ENCODE results near the gene JOSD1.
"Not testable (repeated sequence)": the region's sequence is repeated elsewhere in the genome, so short reads cannot be mapped to it uniquely, and the experiment has no call there.

JOSD1 gene

GRCh38 chr22:38681582-38682335 lies 19.0 kb downstream of the JOSD1 start, which contains the start of gene TOMM22:
TSS of gene TOMM22 (plus strand) at chr22:38681957. CDS start at chr22:38681979, 22 bp downstream.
- Mint-ChIP-seq H3K4me3 (peak within 1 kb of the TSS; percentile 92 to 94), H3K36me3 (ENCODE audit: insufficient read depth) (peaks cover 42% of the 10 kb centered on the region), H3K27me3 (no peaks in the 10 kb centered on the region), H3K9me3 (no peaks in the 10 kb centered on the region), H3K27ac (peak within 1 kb of the TSS; percentile 95 to 98), H3K4me1 (ENCODE audit: low read depth in 2 of 2) (peaks cover 13 to 16% of the 10 kb centered on the region in 2 donors)
- DNase-seq (peak; percentile 73 to 79 (median 77)), ATAC-seq (replicated peaks) (peak; percentile 97)

- no peaks in the 10 kb centered on the region for H3K27me3 Mint-ChIP-seq
- no peaks in the 10 kb centered on the region for H3K4me1 Mint-ChIP-seq (ENCODE audit: low read depth in 2 of 2)
- no peak overlapping the region for H3K4me3 Mint-ChIP-seq
- no peaks in the 10 kb centered on the region for H3K9me3 Mint-ChIP-seq
- H3K27ac Mint-ChIP-seq = no peak overlapping the region
- peaks cover 10% of the 10 kb centered on the region for H3K36me3 Mint-ChIP-seq (ENCODE audit: insufficient read depth)
- ATAC-seq (replicated peaks) (no peak), DNase-seq (no peak)
Measured at GRCh38 chr22:38675833-38676232, 24.9 kb downstream of the JOSD1 start.

- DNase-seq (no peak), ATAC-seq (replicated peaks) (no peak)
- H3K4me3 Mint-ChIP-seq = no peak overlapping the region
- H3K9me3 Mint-ChIP-seq = no peaks in the 10 kb centered on the region
- H3K36me3 Mint-ChIP-seq (ENCODE audit: insufficient read depth) = peaks cover 10% of the 10 kb centered on the region
- H3K27me3 Mint-ChIP-seq = no peaks in the 10 kb centered on the region
- H3K27ac Mint-ChIP-seq = no peak overlapping the region
- no peaks in the 10 kb centered on the region for H3K4me1 Mint-ChIP-seq (ENCODE audit: low read depth in 2 of 2)
Measured at GRCh38 chr22:38674888-38675287, 25.9 kb downstream of the JOSD1 start.

- Mint-ChIP-seq H3K4me1 (ENCODE audit: low read depth in 2 of 2) (peaks cover 6 to 11% of the 10 kb centered on the region in 2 donors), H3K4me3 (peak overlapping the region; percentile 93 to 95), H3K27me3 (no peaks in the 10 kb centered on the region), H3K36me3 (ENCODE audit: insufficient read depth) (peaks cover 14% of the 10 kb centered on the region), H3K27ac (peak overlapping the region; percentile 99), H3K9me3 (no peaks in the 10 kb centered on the region)
- ATAC-seq (replicated peaks) (peak; percentile 17), DNase-seq (peak in 2 of 3 experiments; percentile 4 to 11)
Measured at GRCh38 chr22:38657045-38657909, 43.5 kb downstream of the JOSD1 start.

GRCh38 chr22:38656256-38657044 lies 44.3 kb downstream of the JOSD1 start, which contains the start of the genes CBY1 and FAM227A:
TSS of gene CBY1 (plus strand) at chr22:38656638. CDS start at chr22:38668055, 11,417 bp downstream.
TSS of gene FAM227A (minus strand) at chr22:38656392. CDS start at chr22:38650168, 6,224 bp downstream.
- no peaks in the 10 kb centered on the region for H3K27me3 Mint-ChIP-seq
- peaks cover 14% of the 10 kb centered on the region for H3K36me3 Mint-ChIP-seq (ENCODE audit: insufficient read depth)
- DNase-seq (peak; percentile 82 to 88 (median 82)), ATAC-seq (replicated peaks) (peak; percentile 82)
- peaks cover 6 to 11% of the 10 kb centered on the region in 2 donors for H3K4me1 Mint-ChIP-seq (ENCODE audit: low read depth in 2 of 2)
- peak within 1 kb of the TSS; percentile 99 for H3K27ac Mint-ChIP-seq
- peak within 1 kb of the TSS; percentile 93 to 95 for H3K4me3 Mint-ChIP-seq
- no peaks in the 10 kb centered on the region for H3K9me3 Mint-ChIP-seq

- Mint-ChIP-seq H3K27ac (peak overlapping the region; percentile 99), H3K4me1 (ENCODE audit: low read depth in 2 of 2) (peaks cover 6 to 11% of the 10 kb centered on the region in 2 donors), H3K27me3 (no peaks in the 10 kb centered on the region), H3K9me3 (no peaks in the 10 kb centered on the region), H3K4me3 (peak overlapping the region; percentile 93 to 95), H3K36me3 (ENCODE audit: insufficient read depth) (peaks cover 11% of the 10 kb centered on the region)
- DNase-seq (no peak), ATAC-seq (replicated peaks) (no peak)
Measured at GRCh38 chr22:38655519-38656255, 45.1 kb downstream of the JOSD1 start.

- H3K27me3 Mint-ChIP-seq = no peaks in the 10 kb centered on the region
Measured at GRCh38 chr22:38653741-38654140, 47.0 kb downstream of the JOSD1 start.

GRCh38 chr22:38652859-38653258 lies 47.9 kb downstream of the JOSD1 start:
- Mint-ChIP-seq H3K9me3 (no peaks in the 10 kb centered on the region), H3K36me3 (ENCODE audit: insufficient read depth) (peaks cover 11% of the 10 kb centered on the region), H3K4me1 (ENCODE audit: low read depth in 2 of 2) (peaks cover 5 to 6% of the 10 kb centered on the region in 2 donors), H3K27me3 (peaks cover 2 to 5% of the 10 kb centered on the region in 2 donors), H3K4me3 (no peak overlapping the region), H3K27ac (no peak overlapping the region)
- no peak for DNase-seq
- no peak for ATAC-seq (replicated peaks)

More at GRCh38 chr22:38653741-38654140, 47.0 kb downstream of the JOSD1 start:
- no peak for ATAC-seq (replicated peaks)
- DNase-seq = no peak
- Mint-ChIP-seq H3K9me3 (no peaks in the 10 kb centered on the region), H3K27ac (no peak overlapping the region), H3K36me3 (ENCODE audit: insufficient read depth) (peaks cover 11% of the 10 kb centered on the region), H3K4me3 (no peak overlapping the region), H3K4me1 (ENCODE audit: low read depth in 2 of 2) (peaks cover 6 to 11% of the 10 kb centered on the region in 2 donors)

- Mint-ChIP-seq H3K4me3 (no peak overlapping the region), H3K27me3 (peaks cover 8 to 13% of the 10 kb centered on the region in 2 donors), H3K9me3 (no peaks in the 10 kb centered on the region), H3K4me1 (ENCODE audit: low read depth in 2 of 2) (no peaks in the 10 kb centered on the region), H3K27ac (no peak overlapping the region), H3K36me3 (ENCODE audit: insufficient read depth) (no peaks in the 10 kb centered on the region)
- DNase-seq (no peak), ATAC-seq (replicated peaks) (no peak)
Measured at GRCh38 chr22:38649841-38650522, 50.8 kb downstream of the JOSD1 start.

GRCh38 chr22:38645430-38645829 lies 55.3 kb downstream of the JOSD1 start:
- Mint-ChIP-seq H3K27ac (no peak overlapping the region), H3K36me3 (ENCODE audit: insufficient read depth) (no peaks in the 10 kb centered on the region), H3K9me3 (no peaks in the 10 kb centered on the region), H3K4me1 (ENCODE audit: low read depth in 2 of 2) (no peaks in the 10 kb centered on the region), H3K27me3 (peaks cover 25 to 33% of the 10 kb centered on the region in 2 donors), H3K4me3 (no peak overlapping the region)
- ATAC-seq (replicated peaks) = no peak
- DNase-seq = no peak

- H3K4me3 Mint-ChIP-seq; H3K27ac Mint-ChIP-seq; H3K9me3 Mint-ChIP-seq; DNase-seq; ATAC-seq (replicated peaks); H3K36me3 Mint-ChIP-seq (ENCODE audit: insufficient read depth); H3K4me1 Mint-ChIP-seq (ENCODE audit: low read depth in 2 of 2): not testable (repeated sequence)
- peaks cover 28 to 38% of the 10 kb centered on the region in 2 donors for H3K27me3 Mint-ChIP-seq
Measured at GRCh38 chr22:38644245-38644644, 56.5 kb downstream of the JOSD1 start.

GRCh38 chr22:38641476-38642040 lies 59.2 kb downstream of the JOSD1 start:
- Mint-ChIP-seq H3K9me3 (no peaks in the 10 kb centered on the region), H3K36me3 (ENCODE audit: insufficient read depth) (no peaks in the 10 kb centered on the region), H3K4me3 (no peak overlapping the region), H3K27ac (no peak overlapping the region), H3K4me1 (ENCODE audit: low read depth in 2 of 2) (no peaks in the 10 kb centered on the region), H3K27me3 (peaks cover 21 to 25% of the 10 kb centered on the region in 2 donors)
- DNase-seq (no peak), ATAC-seq (replicated peaks) (no peak)
